NCI-H2107 treated with DMSO at 0.1 percent for 48 hours (cell line): ENCODE data around the gene GET4.
"Not testable (repeated sequence)": the region's sequence is repeated elsewhere in the genome, so short reads cannot be mapped to it uniquely, and the experiment has no call there.

Source experiments
- DNase-seq: peaks from one replicate; lab custom pipeline; 2025; ENCODE audit not compliant: unreplicated experiment; lab: John Stamatoyannopoulos, UW

The GET4 gene

DNA sequence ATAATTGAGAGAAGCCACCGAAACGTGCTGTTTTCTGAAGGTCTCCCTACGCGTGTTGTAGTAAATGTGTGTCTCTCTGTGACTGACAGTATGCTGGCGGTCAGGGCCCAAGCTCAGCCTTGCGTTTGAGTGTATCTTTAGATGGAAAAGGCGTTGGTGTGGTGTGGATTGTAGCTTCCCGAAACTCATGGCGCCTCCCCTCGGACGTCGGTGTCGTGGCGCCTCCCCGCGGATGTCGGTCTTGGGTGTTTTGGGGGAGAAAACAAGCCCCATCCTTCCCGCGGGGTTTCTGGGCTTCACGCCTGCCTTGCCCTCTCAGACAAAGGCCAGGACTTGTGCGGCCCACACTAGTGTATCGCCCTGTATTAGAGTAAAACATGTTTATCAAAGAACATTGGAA lies 31.3 kb upstream of the GET4 start:
- no peak for DNase-seq

DNA sequence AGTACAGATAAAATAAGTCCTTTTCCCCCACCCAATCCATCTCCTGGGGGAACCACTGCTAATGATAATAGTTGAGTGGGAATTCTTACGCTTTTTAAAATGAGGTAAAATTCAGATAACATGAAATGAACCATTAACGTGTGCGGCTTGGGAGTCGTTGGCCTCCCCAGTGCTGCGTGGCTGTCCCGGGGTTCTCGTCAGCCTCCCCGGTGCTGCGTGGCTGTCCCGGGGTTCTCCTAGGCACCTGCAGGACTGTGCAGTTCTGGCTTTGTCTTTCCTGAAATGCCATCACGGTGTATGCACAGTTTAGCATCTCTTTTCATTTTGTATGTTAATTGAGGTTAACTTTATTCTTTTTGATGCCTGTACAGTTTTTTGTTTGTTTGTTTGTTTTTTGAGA lies 30.6 kb upstream of the GET4 start:
- DNase-seq: no peak

DNA sequence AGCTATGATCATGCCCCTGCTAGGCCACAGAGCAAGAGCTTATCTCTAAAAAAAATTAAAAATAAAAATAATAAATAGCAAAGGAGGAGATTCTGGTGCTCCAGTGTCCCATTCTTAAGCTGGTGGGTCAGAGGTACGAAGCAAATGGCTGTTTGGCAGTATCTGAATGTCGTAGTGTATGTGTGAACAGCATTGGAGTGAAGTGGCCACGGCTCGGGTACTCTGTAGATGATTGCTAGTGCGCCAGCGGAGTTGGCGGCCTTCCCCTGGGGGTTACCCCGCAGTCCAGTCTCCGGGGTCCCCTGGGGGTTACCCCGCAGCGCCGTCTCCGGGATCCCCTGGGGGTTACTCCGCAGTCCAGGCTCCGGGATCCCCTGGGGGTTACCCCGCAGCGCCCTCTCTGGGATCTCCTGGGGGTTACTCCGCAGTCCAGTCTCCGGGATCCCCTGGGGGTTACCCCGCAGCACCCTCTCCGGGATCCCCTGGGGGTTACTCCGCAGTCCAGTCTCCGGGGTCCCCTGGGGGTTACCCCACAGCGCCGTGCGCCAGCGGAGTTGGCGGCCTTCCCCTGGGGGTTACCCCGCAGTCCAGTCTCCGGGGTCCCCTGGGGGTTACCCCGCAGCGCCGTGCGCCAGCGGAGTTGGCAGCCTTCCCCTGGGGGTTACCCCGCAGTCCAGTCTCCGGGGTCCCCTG lies 29.2 kb upstream of the GET4 start:
- not testable (repeated sequence) for DNase-seq

DNA sequence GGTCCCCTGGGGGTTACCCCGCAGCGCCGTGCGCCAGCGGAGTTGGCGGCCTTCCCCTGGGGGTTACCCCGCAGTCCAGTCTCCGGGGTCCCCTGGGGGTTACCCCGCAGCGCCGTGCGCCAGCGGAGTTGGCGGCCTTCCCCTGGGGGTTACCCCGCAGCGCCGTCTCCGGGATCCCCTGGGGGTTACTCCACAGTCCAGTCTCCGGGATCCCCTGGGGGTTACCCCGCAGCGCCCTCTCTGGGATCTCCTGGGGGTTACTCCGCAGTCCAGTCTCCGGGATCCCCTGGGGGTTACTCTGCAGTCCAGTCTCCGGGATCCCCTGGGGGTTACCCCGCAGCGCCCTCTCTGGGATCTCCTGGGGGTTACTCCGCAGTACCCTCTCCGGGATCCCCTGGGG lies 28.6 kb upstream of the GET4 start:
- not testable (repeated sequence) for DNase-seq

DNA sequence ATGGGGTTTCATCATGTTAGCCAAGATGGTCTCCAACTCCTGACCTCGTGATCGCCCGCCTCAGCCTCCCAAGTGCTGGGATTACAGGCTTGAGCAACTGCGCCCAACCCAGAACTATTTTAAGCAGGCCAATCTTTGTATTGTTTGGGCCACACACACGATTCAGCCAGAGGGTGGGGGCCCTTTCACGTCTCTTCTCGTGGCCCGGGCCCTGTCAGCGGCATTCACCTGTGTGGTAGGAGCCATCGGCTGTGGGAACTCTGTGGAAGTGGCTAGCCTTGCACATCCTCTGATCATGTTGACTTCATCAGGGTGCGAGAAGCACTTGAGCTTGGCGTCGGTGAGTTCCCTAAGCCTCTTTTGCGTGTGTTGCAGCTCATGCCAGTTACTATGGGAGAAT lies 27.2 kb upstream of the GET4 start:
- DNase-seq: no peak

DNA sequence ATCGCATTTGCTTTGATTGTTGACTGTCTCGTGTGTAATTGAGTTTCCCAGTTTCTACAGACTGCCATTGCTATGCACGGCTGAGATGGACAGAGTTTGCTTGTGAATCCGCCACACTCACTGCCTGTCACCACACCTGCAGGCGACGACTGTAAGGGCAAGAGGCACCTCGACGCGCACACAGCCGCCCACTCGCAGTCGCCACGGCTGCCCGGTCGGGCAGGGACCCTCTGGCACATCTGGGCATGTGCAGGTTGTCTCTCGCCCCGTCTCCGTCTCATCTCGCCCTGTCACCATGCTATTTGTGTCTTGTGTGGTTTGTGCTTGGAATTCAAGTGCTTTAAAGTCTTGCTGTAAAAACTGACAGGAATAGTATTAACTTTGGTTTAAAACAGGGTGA lies 26.6 kb upstream of the GET4 start:
- DNase-seq: no peak

DNA sequence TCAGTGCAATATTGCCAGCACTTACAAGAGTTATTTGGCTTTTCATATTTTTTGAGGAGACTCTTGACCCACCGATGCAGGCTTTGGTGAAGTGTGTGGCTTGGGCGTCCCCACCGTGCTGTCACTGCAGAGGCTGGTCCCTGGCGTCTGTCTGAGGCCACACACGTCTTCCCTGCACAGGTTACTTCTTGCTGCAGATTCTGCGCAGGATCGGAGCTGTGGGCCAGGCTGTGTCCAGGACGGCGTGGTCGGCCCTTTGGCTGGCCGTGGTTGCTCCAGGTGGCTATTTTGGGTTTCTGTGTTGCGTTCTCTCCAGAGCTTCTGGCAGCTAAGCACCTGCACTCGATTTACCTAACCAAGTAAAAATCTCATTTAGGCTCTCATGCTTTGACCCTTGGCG lies 25.1 kb upstream of the GET4 start:
- no peak for DNase-seq

DNA sequence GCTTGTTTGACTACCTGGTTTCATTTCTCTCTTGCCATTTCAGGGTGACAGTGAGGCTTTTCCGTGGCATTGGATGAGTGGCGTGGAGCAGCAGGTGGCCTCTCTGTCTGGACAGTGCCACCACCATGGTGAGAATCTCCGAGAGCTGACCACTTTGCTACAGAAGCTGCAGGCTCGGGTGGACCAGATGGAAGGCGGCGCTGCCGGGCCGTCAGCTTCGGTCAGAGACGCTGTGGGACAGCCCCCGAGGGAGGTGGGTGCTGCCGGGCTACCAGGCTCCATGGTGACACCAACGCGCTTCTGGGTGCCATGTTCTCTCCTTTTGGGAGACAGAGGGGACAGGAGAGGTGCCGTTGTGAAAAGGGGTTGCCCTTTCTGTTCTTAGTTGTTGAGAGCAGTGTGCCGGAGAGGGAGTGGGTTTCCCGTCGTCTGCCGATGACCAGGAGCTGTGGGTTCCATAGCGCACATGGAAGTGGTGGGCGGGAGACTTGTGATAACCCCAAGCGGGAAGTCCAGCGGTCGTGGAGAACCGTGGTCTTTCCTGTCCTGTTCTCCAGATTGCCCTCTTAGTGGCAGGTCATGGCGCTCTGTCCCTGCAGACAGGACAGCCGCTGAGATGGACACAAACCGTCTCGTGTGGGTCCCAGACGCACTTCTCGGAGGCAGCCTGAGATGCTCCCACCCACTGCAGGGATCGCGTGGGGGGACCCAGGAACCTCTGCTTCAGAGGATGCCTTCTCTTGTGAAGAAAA lies 22.8 kb upstream of the GET4 start:
- DNase-seq: no peak

DNA sequence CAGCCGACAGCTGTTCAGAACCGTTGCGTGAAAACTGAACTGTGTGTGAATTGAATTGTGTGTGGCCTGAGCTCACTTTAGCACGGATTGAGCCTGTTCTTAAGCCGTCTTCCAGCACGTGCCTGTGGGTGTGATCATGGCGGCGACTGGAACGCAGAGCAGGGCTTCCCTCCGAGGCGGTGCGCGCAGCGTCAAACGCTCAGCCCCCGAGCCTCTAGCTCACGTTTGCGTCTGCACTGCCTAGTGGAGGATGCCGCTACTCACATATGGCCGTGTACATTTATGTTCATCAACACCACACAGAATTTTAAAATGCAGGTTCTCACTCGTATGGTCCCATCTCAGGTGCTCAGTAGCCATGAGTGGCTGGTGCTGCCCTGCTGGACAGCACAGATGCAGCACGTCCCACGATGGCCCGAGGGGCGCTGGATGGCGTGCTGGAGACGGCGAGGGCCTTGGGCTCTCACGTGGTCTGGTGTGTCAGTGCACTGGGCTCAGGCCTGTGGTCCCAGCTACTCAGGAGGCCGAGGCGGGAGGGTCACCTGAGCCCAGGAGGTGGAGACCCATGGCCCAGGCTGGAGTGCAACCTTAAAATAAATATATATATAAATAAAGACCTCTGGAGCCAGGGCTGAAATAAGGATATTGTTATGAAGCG lies 22.1 kb upstream of the GET4 start:
- no peak for DNase-seq

DNA sequence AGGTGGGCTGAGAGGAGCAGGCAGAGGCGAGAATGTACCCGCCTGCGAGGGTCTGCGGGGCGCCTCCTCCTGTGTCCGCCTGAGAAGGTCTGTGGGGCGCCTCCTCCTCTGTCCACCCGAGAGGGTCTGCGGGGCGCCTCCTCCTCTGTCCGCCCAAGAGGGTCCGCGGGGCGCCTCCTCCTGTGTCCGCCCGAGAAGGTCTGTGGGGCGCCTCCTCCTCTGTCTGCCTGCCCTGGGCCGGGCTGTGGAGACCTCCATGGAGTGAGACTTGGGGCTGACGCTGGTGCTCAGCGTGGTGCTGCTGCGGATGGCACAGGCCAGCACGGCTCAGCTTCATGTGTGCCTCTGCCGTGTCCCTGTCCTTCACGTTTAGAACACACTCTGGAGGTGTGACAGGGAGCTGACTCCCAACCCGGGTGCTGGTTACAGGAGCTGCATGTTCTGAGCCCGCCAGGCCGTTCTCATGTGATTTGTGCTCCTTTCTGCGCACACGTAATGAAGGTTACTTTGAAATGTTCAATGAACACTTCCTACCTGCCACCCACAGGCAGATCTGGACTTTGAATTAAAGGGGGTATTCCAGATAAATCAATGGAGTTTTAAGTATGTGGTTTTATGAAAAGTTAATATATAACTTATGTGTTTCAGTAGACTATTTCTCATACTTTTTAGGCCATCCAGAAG lies 20.5 kb upstream of the GET4 start:
- no peak for DNase-seq

DNA sequence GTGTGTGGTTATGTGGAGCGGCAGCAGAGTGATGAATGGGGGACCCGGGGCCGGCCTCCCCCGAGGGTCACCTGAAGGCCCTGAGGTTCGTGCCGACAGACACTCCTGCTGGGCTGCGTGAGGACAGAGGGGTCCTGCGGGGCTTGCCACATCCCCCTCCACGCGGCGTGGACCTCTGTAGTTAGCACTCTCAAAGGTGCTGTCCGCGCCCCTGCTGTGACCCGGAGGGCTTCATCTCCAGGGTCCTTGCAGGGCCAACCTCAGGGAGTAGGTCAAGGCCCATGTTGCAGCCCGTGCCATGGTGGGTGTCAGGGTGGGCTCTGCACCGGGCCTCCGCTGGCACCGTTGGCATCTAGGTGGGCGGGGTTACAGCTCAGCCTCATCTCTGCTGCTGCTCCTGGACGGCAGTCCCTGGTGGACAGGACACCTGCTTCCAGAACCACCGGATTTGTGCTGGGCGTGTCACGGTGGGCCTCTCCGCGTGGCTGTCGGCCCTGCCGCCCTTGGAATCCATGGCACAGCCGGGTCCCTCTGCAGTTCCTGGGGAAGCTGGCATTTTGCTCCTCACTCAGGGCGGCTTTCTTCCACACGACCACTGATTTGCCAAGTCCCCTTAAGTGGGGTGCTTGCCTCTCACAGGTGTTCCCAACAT lies 19.8 kb upstream of the GET4 start:
- DNase-seq: no peak

DNA sequence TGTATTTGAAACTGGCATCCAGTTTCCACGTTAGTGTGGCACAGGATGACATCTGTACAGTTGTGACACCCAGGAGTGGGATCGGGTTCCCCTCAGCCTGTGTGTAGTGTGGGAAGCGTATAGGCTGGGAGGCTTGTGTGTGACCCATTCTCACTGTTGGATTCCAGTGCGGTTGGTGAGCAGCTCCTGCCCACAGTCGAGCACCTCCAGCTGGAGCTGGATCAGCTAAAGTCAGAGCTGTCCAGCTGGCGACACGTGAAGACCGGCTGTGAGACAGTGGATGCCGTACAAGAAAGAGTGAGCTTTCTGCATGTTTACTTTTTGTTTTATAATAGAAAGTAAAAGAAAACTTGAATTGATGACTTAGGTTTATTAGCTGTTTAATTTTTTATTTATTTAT lies 18.7 kb upstream of the GET4 start:
- no peak for DNase-seq

DNA sequence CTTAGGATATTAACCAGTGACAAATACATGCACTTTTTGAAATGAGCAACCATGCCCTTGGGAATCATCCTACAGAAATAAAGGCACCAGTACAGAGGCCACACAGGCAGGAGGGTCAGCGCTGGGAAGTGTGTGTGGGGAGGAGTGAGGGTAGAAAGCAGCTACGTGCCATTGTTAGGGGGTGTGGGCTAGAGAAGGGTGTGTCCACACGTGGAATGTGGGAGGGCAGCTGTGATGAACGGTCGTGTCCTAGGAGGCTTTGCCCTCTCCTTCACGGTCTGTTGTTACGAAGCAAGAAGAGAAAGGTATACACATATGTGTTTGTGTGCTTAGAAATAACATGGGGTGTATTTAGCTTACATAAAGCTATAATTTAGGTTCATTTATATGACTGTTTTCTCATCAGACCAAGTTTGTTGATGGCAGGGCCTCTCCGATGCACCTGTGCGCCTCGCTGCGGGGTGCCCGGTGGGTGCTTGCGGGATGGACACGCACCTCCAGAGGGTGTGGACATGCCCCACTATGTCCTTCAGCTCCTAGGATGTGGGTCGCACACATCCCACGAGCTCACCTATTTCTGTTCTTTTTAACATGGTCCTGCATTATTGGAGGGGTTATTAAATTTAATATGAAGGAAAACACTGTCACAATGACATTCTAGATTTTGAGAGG lies 16.9 kb upstream of the GET4 start:
- DNase-seq: no peak

DNA sequence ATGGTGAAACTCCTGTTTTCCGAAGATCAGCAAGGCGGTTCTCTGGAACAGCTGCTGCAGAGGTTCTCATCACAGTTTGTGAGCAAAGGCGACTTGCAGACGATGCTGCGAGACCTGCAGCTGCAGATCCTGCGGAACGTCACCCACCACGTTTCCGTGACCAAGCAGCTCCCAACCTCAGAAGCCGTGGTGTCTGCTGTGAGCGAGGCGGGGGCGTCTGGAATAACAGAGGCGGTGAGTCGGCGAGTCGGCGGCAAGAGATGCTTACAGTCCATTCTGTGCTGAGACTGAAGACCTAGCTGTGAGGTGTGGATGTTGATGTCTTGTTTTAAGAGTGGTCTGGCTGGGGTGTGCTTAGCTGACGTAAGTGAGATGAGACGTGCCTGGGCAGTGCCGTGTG lies 16.2 kb upstream of the GET4 start:
- DNase-seq: no peak

DNA sequence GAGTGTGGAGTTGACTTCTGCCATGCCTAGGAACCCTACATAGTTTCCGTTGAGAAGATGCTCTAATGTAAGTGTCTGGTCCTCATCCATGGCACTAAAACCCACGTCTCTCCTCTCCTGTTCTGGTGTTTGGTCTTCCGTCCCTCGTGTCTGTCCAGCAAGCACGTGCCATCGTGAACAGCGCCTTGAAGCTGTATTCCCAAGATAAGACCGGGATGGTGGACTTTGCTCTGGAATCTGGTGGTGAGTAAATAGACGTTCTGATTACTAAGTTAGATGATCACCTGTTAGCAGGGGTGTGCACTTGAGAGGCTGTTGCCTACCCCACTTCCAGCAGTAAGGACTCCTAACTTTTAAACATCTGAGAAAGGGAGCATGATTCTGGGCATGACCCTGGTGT lies 15.1 kb upstream of the GET4 start:
- DNase-seq: no peak

DNA sequence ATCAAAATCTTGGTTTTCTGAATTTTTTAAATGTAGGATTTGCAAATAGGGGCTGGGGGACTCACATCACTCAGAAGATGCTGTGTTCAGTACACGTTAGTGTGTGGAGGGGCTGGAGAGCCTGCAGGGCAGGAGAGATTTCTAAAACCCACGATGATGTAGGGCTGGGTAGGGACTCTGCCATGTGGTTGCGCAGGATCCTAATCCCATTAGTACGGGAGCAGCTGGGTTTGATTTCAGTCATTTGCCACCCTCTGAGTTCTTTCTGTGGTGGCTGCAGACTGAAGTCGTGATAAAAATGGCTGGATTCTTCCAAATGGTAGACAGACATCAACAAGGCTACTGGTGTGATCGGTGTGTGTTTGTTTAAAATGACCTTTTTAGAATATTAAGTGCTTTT lies 14.2 kb upstream of the GET4 start:
- no peak for DNase-seq

DNA sequence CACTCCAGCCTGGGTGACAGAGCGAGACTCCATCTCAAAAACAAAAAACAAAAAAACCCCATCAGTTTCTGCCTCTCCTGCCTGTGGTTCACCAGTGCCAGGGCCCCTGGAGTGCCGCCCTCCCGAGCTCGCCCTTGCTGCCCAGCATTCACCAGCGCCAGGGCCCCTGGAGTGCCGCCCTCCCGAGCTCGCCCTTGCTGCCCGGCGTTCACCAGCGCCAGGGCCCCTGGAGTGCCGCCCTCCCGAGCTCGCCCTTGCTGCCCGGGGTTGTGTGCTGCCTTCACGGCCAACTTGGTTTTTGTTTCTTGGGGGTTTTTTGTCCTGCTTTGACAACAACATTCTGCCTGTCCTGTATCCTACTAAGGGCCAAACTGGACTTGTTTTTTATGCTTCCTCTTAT lies 13.2 kb upstream of the GET4 start:
- DNase-seq: no peak

DNA sequence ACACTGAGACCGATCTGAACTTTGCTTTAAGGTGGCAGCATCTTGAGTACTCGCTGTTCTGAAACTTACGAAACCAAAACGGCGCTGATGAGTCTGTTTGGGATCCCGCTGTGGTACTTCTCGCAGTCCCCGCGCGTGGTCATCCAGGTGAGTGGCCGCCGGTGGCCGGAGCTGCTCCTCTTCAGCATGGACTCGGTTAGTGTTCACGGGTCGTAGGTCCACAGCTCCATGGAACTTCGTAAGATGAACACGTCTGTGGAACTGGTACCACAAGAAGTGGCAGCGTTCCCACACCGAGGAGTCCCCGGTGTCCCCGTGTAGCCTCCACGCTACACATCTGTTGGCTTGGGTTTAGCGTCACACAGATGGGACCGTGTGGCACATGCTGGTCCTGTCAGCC lies 10.4 kb upstream of the GET4 start:
- no peak for DNase-seq

DNA sequence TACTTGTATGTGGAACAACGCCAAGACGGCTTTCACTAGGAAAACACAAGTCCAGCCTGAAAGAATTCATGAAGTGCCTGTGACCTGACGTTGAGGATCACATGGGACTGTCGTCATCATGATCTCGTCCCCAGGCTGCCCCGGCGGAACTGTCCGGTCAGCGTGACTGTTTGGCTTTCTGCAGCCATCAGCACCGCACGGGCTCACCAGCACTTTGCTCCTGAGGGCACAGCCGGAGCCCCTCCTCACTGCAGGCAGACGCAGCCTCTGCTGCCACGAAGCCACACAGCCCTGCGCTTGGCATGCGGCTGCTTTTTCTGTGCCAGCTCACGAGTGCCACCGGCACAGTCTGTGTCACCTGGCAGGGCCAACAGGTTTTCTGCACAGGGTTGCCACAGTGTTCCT lies 9.4 kb upstream of the GET4 start:
- DNase-seq: no peak

DNA sequence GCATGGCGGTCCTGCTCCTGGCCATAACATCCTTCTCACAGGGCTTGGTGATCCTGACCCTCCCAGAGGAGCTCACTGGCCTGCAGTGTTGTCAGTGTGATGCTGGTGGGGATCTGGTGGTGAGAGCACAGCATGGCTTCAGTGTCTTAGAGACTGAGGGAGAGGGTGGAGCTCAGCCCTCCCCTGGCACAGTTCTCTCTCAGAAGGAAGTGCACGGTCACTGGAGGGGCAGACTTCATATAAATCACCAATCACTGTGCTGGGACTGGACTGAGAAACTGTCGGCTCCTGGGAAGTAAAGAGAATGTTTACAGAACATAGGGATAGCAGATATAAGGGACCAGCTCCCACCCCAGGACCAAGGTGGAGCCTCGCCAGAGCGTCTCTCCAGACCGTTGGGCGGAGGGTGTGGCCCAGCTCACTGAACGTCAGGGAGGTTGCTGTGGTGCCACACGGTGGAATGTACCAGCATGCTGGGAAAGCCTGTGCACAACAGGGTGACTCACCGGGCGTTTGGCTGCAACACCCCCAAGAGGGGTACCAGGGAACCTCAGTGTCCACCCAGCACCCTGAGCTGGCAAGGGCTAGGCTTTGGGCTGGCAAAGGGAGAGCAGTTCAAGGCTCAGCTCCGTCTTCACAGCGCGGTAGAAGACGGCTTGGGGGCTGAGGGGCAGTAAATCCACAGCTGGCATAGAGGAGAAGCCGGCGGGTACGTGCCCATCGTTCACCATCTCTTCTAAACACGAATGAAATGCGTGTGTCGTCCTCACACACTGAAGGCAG lies 8.8 kb upstream of the GET4 start:
- DNase-seq: no peak
